Smooth muscle cell (in vitro differentiated cells): ENCODE data around the gene SCN1B. TPM values are rescaled to one million over a fixed set of nuclear protein-coding genes. Genes with fewer than 3 reads are reported as not detected.
"Not testable (repeated sequence)": the region's sequence is repeated elsewhere in the genome, so short reads cannot be mapped to it uniquely, and the experiment has no call there.

Experiments used
- DNase-seq: peaks from one replicate; lab custom pipeline; 2025; ENCODE audit not compliant: unreplicated experiment; lab: John Stamatoyannopoulos, UW
- H2AFZ ChIP-seq: fragments of 200-600 bp; sonication (generic); 2 replicates; pipeline ENCODE4 v1.6.0; 2016; ENCODE audit warnings: antibody characterized with exemption, low read depth, mild to moderate bottlenecking
- H3F3A ChIP-seq: fragments of 200-600 bp; sonication (generic); 2 replicates; pipeline ENCODE4 v1.6.0; 2017; ENCODE audit warnings: antibody characterized with exemption, low read depth
- H3K27ac ChIP-seq: fragments of 200-600 bp; sonication (generic); 2 replicates; pipeline ENCODE4 v1.5.1; 2016; ENCODE audit warnings: low read depth, mild to moderate bottlenecking
- H3K27me3 ChIP-seq: fragments of 200-600 bp; sonication (generic); 2 replicates; pipeline ENCODE4 v1.6.1; 2016; ENCODE audit warnings: low read depth, mild to moderate bottlenecking
- H3K36me3 ChIP-seq: fragments of 200-600 bp; sonication (generic); 2 replicates; pipeline ENCODE4 v1.5.1; 2016; ENCODE audit warnings: low read depth
- H3K4me1 ChIP-seq: fragments of 200-600 bp; sonication (generic); 2 replicates; pipeline ENCODE4 v1.5.1; 2016; ENCODE audit warnings: low read depth
- H3K4me2 ChIP-seq: fragments of 200-600 bp; sonication (generic); 2 replicates; pipeline ENCODE4 v1.6.0; 2016; ENCODE audit warnings: mild to moderate bottlenecking
- H3K4me3 ChIP-seq: fragments of 200-600 bp; sonication (generic); 2 replicates; pipeline ENCODE4 v1.5.1; 2016; ENCODE audit warnings: mild to moderate bottlenecking
- H3K79me2 ChIP-seq: fragments of 200-600 bp; sonication (generic); 2 replicates; pipeline ENCODE4 v1.6.0; 2016; ENCODE audit warnings: low read depth, mild to moderate bottlenecking
- H3K9ac ChIP-seq: fragments of 200-600 bp; sonication (generic); 2 replicates; pipeline ENCODE4 v1.6.0; 2016; ENCODE audit warnings: low read depth
- H3K9me3 ChIP-seq: fragments of 200-600 bp; sonication (generic); replicated peaks from 2 replicates; pipeline ENCODE4 v1.5.1; 2016; ENCODE audit warnings: low read depth
- H4K20me1 ChIP-seq: fragments of 200-600 bp; sonication (generic); 2 replicates; pipeline ENCODE4 v1.6.0; 2016; ENCODE audit warnings: low read depth
- WGBS: methylation state at CpG from one replicate; pipeline ENCODE4 v1.1.7; 2016; ENCODE audit warnings: low lambda C conversion rate; 5-methylcytosine and 5-hydroxymethylcytosine counted together
- polyA plus RNA-seq: library from polyadenylated mRNA; unstranded; fragments of >200 nt; fragmentation: Nextera tagmentation; extraction: Ambion mirVana; gene quantifications from 2 replicates; pipeline ENCODE4 v1.2.1, GENCODE V29; 2016
- total RNA-seq: library from RNA; depleted of rRNA; stranded (reverse); fragments of >200 nt; gene quantifications from 2 replicates; pipeline ENCODE4 v1.2.3, GENCODE V29; 2014
- TF ChIP-seq, protein P1 (sequence below): fragments of 200-600 bp; sonication (generic); IDR thresholded peaks from 2 replicates; pipeline ENCODE4 v1.5.1; 2017; ENCODE audit warnings: borderline replicate concordance, mild to moderate bottlenecking, antibody characterized with exemption; ENCODE audit not compliant: insufficient read depth, poor library complexity, severe bottlenecking

The SCN1B gene
- total and polyA plus RNA-seq, 2 experiments from 2014 or later: 0.99 to 2.2 TPM

DNA sequence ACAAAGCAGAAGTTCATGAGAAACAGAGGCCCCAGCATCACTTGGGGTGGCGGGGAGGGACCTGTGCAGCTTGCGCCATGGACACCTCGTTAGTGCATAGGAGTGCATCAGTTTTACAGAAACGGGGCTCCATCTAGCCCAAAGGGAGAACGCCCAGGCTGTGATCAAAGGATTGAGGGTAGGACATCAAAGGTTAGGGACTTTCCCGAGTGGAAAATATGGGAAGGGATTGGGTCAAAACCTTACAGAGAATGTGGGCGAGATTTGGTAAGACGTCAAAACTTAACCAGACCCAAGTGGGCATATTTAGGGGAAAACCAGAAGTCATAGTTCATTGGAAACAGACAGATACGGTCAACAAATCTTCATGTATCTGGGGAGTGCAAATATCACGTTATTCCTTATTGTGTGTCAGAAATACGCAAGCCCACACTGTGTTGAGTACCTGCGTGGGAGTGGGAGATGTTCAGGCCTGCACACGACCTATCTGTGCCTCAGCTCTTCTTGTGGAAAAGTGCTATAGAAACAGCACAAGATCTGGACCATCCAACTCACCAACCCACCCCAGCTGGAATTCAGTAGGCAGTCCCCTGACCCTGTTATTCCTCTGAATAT lies 39.6 kb upstream of the SCN1B start:
- H3K27ac ChIP-seq: no peak overlapping the region
- no peak overlapping the region for H3K4me2 ChIP-seq
- H3K4me1 ChIP-seq: no peaks in the 10 kb centered on the region
- DNase-seq: no peak
- no peak overlapping the region for H2AFZ ChIP-seq
- no peaks in the 10 kb centered on the region for H4K20me1 ChIP-seq
- H3K27me3 ChIP-seq: no peaks in the 10 kb centered on the region
- no peak overlapping the region for H3K4me3 ChIP-seq
- no peaks in the 10 kb centered on the region for H3F3A ChIP-seq
- TF ChIP-seq, protein P1, sequence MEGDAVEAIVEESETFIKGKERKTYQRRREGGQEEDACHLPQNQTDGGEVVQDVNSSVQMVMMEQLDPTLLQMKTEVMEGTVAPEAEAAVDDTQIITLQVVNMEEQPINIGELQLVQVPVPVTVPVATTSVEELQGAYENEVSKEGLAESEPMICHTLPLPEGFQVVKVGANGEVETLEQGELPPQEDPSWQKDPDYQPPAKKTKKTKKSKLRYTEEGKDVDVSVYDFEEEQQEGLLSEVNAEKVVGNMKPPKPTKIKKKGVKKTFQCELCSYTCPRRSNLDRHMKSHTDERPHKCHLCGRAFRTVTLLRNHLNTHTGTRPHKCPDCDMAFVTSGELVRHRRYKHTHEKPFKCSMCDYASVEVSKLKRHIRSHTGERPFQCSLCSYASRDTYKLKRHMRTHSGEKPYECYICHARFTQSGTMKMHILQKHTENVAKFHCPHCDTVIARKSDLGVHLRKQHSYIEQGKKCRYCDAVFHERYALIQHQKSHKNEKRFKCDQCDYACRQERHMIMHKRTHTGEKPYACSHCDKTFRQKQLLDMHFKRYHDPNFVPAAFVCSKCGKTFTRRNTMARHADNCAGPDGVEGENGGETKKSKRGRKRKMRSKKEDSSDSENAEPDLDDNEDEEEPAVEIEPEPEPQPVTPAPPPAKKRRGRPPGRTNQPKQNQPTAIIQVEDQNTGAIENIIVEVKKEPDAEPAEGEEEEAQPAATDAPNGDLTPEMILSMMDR: no peak
- H3K9ac ChIP-seq: no peak overlapping the region
- H3K79me2 ChIP-seq: no peaks in the 10 kb centered on the region
- H3K36me3 ChIP-seq: no peaks in the 10 kb centered on the region
- WGBS: 91% methylated on average over 13 of the region's 13 CpGs
- H3K9me3 ChIP-seq: no peaks in the 10 kb centered on the region

DNA sequence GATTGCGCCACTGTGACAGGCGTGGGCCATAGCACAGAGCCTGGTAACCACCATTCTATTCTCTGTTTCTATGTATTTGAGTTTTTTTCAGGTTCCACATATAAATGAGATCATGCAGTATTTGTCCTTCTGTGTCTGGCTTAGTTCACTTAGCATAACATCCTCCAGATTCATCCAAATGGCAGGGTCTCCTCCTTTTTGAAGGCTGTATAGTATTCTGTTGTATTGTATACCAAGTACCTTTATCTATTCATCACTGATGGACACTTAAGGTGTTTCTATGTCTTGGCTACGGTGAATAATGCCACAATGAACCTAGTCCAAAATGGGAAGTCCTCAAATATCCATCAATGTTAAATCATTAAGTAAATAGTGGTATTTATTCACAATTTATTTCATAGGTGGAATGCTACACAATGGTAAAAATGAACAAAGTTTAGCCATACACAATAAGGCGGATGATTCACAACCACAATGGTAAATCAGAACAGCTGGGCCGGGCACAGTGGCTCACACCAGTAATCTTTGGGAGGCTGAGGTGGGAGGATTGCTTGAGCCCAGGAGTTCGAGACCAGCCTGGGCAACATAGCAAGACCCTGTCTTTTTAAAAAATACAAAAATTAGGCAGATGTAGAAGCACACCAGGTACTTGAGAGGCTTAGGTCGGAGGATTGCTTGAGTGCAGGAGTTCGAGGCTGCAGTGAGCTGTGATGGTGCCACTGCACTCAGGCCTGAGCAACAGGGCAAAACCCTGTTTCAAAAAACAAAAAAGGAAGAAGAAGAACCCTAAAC lies 38.5 kb upstream of the SCN1B start:
- no peaks in the 10 kb centered on the region for H3K79me2 ChIP-seq
- no peaks in the 10 kb centered on the region for H3K27me3 ChIP-seq
- 86% methylated on average over 8 of the region's 8 CpGs for WGBS
- no peaks in the 10 kb centered on the region for H3K9me3 ChIP-seq
- no peak overlapping the region for H3K4me2 ChIP-seq
- TF ChIP-seq, protein P1: no peak
- H3K4me3 ChIP-seq: no peak overlapping the region
- no peaks in the 10 kb centered on the region for H3K4me1 ChIP-seq
- DNase-seq: no peak
- no peak overlapping the region for H2AFZ ChIP-seq
- H4K20me1 ChIP-seq: no peaks in the 10 kb centered on the region
- H3K36me3 ChIP-seq: no peaks in the 10 kb centered on the region
- no peak overlapping the region for H3K27ac ChIP-seq
- no peaks in the 10 kb centered on the region for H3F3A ChIP-seq
- no peak overlapping the region for H3K9ac ChIP-seq

DNA sequence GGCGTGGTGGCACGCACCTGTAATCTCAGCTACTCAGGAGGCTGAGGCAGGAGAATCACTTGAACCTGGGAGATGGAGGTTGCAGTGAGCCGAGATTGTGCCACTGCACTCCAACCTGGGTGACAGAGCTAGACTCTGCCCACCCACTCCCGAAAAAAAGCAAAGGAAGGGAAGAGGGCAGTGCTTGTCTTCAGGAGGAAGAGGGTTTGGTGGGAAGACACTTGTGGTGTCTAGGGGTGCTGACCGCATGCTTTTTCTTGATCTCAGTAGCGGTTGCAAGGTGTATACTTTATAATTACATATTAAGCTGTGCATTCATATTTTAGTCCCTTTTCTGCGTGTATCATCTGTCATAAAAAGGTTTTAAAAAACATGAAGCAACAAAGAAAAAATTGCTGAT lies 37.7 kb upstream of the SCN1B start:
- WGBS: 96% methylated on average over 7 of the region's 7 CpGs
- not testable (repeated sequence) for H3K27ac ChIP-seq, H3K4me1 ChIP-seq, H3K36me3 ChIP-seq, H3K4me3 ChIP-seq, DNase-seq, H2AFZ ChIP-seq, H3K9ac ChIP-seq, H3K4me2 ChIP-seq, H3K9me3 ChIP-seq, H3K79me2 ChIP-seq, H3K27me3 ChIP-seq, H4K20me1 ChIP-seq, H3F3A ChIP-seq

GRCh38 chr19:34994286-34994642 lies 36.0 kb upstream of the SCN1B start:
- no peak overlapping the region for H3K4me2 ChIP-seq
- no peaks in the 10 kb centered on the region for H3K27me3 ChIP-seq
- no peak overlapping the region for H3K27ac ChIP-seq
- TF ChIP-seq, protein P1: no peak
- DNase-seq: no peak
- H2AFZ ChIP-seq: no peak overlapping the region
- H3K36me3 ChIP-seq: no peaks in the 10 kb centered on the region
- WGBS: 87% methylated on average over 9 of the region's 9 CpGs
- no peaks in the 10 kb centered on the region for H3K4me1 ChIP-seq
- no peak overlapping the region for H3K9ac ChIP-seq
- H3K79me2 ChIP-seq: no peaks in the 10 kb centered on the region
- H3K9me3 ChIP-seq: no peaks in the 10 kb centered on the region
- H3K4me3 ChIP-seq: no peak overlapping the region
- H4K20me1 ChIP-seq: no peaks in the 10 kb centered on the region
- no peaks in the 10 kb centered on the region for H3F3A ChIP-seq
